K562 treated with DMSO at 1 percent for 48 hours (cell line): ENCODE results near the gene PHKG2. TPM values are rescaled to one million over a fixed set of nuclear protein-coding genes. Genes with fewer than 3 reads are reported as not detected.

ENCODE experiments used
- total RNA-seq: library from RNA; unstranded; fragments of 300-600 nt; gene quantifications from 2 replicates; pipeline ENCODE4 v1.2.3, GENCODE V29; 2022; ENCODE audit warnings: low replicate concordance; ENCODE audit errors: extremely low read depth

The PHKG2 gene, protein sequence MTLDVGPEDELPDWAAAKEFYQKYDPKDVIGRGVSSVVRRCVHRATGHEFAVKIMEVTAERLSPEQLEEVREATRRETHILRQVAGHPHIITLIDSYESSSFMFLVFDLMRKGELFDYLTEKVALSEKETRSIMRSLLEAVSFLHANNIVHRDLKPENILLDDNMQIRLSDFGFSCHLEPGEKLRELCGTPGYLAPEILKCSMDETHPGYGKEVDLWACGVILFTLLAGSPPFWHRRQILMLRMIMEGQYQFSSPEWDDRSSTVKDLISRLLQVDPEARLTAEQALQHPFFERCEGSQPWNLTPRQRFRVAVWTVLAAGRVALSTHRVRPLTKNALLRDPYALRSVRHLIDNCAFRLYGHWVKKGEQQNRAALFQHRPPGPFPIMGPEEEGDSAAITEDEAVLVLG
- not detected in 2 replicates for total RNA-seq

DNA sequence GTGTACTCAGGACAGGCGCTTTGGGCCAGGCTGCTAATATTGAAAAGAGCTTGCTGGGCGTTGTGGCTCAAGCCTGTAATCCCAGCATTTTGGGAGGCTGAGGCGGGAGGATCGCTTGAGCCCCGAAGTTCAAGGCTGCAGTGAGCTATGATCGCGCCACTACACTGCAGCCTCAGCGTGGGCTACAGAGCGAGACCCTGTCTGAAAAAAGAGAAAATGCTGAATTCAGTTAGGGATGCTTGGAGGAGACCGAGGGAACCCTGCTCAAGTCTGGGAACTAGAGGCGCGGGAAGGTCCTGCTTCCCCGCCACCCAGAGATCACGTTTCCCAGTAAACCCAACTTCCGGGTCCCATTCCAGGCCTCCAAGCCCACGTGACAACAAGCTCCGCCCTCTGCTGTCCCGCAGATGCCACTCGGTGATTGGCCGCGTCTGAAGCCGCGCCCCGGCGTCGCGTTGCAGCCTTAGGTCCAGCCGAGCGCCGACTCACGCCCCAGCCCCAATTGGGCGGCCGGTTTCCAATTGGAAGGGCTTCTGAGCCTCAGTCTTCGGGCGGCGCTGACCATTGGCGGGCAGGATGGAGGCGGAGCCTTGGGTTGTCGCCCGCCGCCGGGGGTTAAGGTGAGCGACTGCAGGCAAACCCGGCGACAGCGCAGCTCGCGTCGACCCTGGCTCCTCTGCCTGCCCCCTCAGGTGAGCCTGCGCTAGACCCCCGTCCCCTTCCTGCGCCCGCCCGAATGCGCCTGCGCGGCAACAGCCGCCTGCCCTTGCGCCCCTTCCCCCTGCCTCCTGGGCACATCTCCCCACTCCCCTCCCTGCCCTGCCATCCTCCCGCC lies at the start of gene PHKG2:
TSS of gene PHKG2 (plus strand) at position 627 of the 835 bp plus-strand sequence. CDS start 396 bp downstream, outside the sequence.

DNA sequence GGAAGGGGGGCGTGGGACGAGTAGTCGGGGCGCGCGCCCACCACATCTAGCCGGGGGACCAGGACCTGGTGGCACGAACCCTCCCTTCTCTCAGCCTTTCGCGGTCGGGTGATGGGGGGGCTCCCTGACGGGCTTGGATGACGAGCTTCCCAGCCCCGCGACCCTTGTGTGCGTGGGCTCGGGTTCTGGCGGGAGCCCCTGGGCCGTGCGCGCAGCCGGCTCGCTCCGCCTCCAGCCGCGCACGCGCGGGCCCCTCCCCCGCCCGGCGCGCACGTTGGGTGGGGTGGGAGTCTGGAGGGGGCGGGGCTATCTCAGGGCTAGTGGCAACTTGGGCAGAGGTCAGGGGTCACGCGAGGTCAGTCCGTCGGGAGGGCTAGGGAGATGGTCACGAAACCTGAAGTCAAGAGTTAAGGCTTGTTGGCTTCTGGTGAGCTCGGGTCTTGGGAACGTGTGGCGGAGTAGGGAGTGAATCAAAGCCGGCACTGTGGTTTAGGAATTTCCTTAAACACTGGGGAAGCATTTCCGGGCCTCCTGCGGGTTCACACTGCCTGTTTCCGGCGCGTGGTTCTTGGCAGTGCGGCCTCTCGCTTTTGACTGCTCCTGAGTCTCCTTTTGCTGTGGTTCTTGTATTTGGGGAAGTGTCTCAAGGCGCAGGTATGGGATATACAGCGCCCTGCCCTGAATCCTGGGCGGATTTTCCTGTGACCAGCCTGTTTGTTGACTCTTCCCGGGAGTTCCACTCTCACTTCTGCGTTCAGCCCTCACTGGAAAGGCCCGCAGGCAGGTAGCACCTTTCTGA lies 49.2 kb upstream of the PHKG2 start, which contains the start of gene SRCAP:
TSS of gene SRCAP (plus strand) at position 356 of the 799 bp plus-strand sequence. CDS start 1,654 bp downstream, outside the sequence.

DNA sequence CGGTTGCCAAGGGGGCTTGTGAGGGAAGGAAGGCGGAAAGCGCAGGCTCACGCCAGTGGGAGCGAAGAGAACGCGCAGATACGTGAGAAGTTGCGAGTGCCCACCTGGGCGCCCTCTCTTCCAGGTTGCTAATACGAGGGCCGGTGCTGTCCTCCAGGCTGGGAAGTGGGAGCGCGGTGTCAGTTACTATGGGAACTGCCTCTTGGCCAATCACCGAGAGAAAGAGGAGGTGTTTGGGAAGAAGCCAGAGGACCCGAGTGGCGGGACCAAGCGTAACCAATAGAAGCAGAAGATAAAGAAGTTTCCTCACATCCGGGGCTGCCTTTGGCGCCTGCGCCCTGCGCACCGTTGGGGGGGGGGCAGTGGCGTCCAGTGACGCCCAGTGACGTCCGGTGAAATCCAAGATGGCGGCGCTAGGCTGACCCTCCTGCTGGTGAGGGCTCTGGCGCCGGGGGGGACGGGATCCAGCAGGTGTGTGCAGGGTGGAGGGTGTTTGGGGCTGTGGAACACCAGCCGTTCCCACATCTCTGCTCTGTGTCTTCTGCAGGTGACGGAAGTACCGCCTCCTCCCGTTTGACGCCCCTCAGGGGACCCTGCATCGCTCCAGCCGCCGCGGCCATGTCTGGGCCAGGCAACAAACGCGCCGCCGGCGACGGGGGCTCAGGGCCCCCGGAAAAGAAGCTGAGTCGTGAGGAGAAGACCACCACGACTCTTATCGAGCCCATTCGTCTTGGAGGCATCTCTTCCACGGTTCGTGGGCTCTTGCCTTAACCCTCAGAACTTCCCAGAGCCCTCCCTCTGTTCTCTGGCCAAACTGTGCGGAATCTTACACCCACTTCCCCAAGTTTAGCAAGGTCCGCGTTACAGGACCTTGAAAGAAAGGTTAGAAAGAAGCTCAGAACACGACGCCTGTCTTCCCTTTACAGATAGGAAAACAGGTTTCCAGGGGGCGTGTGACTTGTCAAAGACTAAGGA lies 14.0 kb downstream of the PHKG2 start, which contains the start of the genes CFAP119 and RNF40:
TSS of gene CFAP119 (minus strand) at position 135 of the 975 bp plus-strand sequence. CDS start 314 bp downstream, outside the sequence.
TSS of gene RNF40 (plus strand) at position 395 of the 975 bp plus-strand sequence. CDS start at position 619, 224 bp downstream.

DNA sequence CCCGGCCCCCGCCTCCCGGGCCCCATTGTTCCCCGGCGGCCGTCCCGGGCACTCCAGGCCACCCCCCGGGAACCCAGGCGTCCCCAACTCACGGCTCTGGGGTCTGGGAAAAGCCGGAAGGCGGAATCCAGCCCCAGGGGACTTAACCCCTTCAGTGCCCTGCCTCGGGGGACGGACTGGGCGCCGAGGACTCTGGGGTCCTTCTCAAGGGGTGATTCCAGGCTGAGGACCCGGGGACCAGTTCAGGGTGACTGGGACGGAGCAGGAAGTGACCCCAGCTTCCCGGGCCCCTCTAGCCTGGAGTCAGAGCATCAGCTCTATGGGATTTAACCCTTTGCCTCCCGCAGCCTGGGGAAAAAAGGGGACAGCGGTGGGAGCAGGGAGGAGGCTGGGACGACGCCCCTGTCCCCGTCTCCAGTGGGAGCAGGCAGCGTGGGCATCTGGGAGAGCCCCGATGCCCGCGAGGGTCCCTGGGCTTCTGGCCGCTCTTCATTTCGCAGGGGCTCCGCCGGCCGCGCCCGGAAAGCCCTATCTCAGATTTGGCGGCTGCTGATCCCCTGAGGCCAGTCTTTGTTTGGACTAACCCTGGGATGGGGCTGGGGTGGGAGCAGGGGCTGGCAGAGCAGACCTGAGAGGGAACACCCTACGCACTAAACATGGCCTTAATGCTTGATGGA lies 38.8 kb downstream of the PHKG2 start, which contains the start of gene ZNF629:
TSS of gene ZNF629 (minus strand) at position 270 of the 677 bp plus-strand sequence. CDS start 2,723 bp downstream, outside the sequence.

Other genes with a start within 250 kb of the PHKG2 start
- gene ZNF768, start 221.9 kb upstream of the PHKG2 start, total RNA-seq: not detected in 2 replicates
- not detected in 2 replicates for gene ZNF747, start 213.6 kb upstream of the PHKG2 start, total RNA-seq
- gene ZNF764, start 190.1 kb upstream of the PHKG2 start, total RNA-seq: not detected in 2 replicates
- not detected in 2 replicates for gene ZNF688, start 176.7 kb upstream of the PHKG2 start, total RNA-seq
- gene ZNF785, start 162.7 kb upstream of the PHKG2 start, total RNA-seq: not detected in 2 replicates
- gene ZNF689, start 138.0 kb upstream of the PHKG2 start, total RNA-seq: not detected in 2 replicates
- gene PRR14, start 97.5 kb upstream of the PHKG2 start, total RNA-seq: not detected in 2 replicates
- not detected in 2 replicates for gene FBRS, start 90.0 kb upstream of the PHKG2 start, total RNA-seq
- gene SRCAP, start 49.3 kb upstream of the PHKG2 start, total RNA-seq: not detected in 2 replicates
- gene CFAP119, start 13.6 kb downstream of the PHKG2 start, total RNA-seq: not detected in 2 replicates
- not detected in 2 replicates for gene RNF40, start 13.9 kb downstream of the PHKG2 start, total RNA-seq
- gene ZNF629, start 38.8 kb downstream of the PHKG2 start, total RNA-seq: not detected in 2 replicates
- gene BCL7C, start 145.7 kb downstream of the PHKG2 start, total RNA-seq: not detected in 2 replicates
- not detected in 2 replicates for gene CTF1, start 148.2 kb downstream of the PHKG2 start, total RNA-seq
- not detected in 2 replicates for gene FBXL19, start 175.1 kb downstream of the PHKG2 start, total RNA-seq
- gene ORAI3, start 200.6 kb downstream of the PHKG2 start, total RNA-seq: not detected in 2 replicates
- gene SETD1A, start 209.3 kb downstream of the PHKG2 start, total RNA-seq: not detected in 2 replicates
- gene HSD3B7, start 236.8 kb downstream of the PHKG2 start, total RNA-seq: not detected in 2 replicates